Upper lobe of left lung (tissue), 6 donors: ENCODE measurements around the gene TNRC6B. TPM values are rescaled to one million over a fixed set of nuclear protein-coding genes. Genes with fewer than 3 reads are reported as not detected.

Experiments
- ATAC-seq, 2 donors: fragments of 200-7000 bp; cut with Tn5 transposase; one replicate each; pipeline ENCODE4 v1.9.1; 2022; ENCODE audit warnings: mild to moderate bottlenecking in 2 of 2, moderate library complexity in 2 of 2; ENCODE audit not compliant: low FRiP score in 2 of 2
- DNase-seq, 2 donors: peaks; one replicate each; pipeline ENCODE4 v3.0.0-alpha.2; 2019 to 2020
- H3K27ac ChIP-seq, 4 donors: fragments of 200-600 bp; sonication (generic); one replicate each; pipeline ENCODE4 v1.5.1; 2016 to 2019
- H3K27me3 ChIP-seq, 4 donors: fragments of 200-600 bp; sonication (generic); one replicate each; pipeline ENCODE4 v1.5.1; 2017 to 2019
- H3K36me3 ChIP-seq, 4 donors: fragments of 200-600 bp; sonication (generic); one replicate each; pipeline ENCODE4 v1.5.1; 2016 to 2019
- H3K4me1 ChIP-seq, 4 donors: fragments of 200-600 bp; sonication (generic); one replicate each; pipeline ENCODE4 v1.5.1; 2018 to 2019
- H3K4me3 ChIP-seq, 4 donors: fragments of 200-600 bp; sonication (generic); one replicate each; pipeline ENCODE4 v1.5.1; 2017 to 2019; ENCODE audit warnings: mild to moderate bottlenecking in 2 of 4, moderate library complexity in 1 of 4
- H3K9me3 ChIP-seq, 4 donors: fragments of 200-600 bp; sonication (generic); one replicate each; pipeline ENCODE4 v1.5.1; 2018 to 2019
- CTCF ChIP-seq, 6 experiments: fragments of 450-650 bp in 4 of 6; fragments of 200-600 bp in 2 of 6; sonication (generic) in 2 of 6; IDR thresholded peaks; one replicate each; pipeline ENCODE4 v1.5.1; 2016 to 2019; ENCODE audit warnings: antibody characterized with exemption in 6 of 6
- EP300 ChIP-seq, 4 donors: sonication (generic); formaldehyde crosslinking; IDR thresholded peaks; one replicate each; pipeline ENCODE4 v1.5.1; 2017; ENCODE audit warnings: antibody characterized with exemption in 4 of 4, control low read depth in 2 of 4
- POLR2A ChIP-seq, 4 donors: fragments of 450-650 bp; IDR thresholded peaks; one replicate each; pipeline ENCODE4 v1.5.1; 2016 to 2017; ENCODE audit warnings: antibody characterized with exemption in 4 of 4, mild to moderate bottlenecking in 2 of 4
- POLR2AphosphoS5 ChIP-seq, 2 donors: sonication (generic); formaldehyde crosslinking; IDR thresholded peaks; one replicate each; pipeline ENCODE4 v1.5.1; 2017; ENCODE audit warnings: antibody characterized with exemption in 2 of 2
- WGBS, 2 donors: methylation state at CpG; one replicate each; pipeline ENCODE4 v1.1.5; 2017 to 2018; 5-methylcytosine and 5-hydroxymethylcytosine counted together
- total RNA-seq, 6 donors: library from RNA; depleted of rRNA in 4 of 6; stranded (reverse); fragments of >200 nt in 4 of 6; gene quantifications; one replicate each; pipeline versions ENCODE4 v1.1.0 to v1.2.1, GENCODE V29; 2016 to 2021
- donor health status: DM: no; HTN: no; CAD: no; lungs with moderate emphysema.
- donor health status: DM: no; HTN: yes; CAD: no; lungs with severe emphysema.

TNRC6B gene
- total RNA-seq, 6 donors from 2014 or later = 18.1 to 106 (median 60.3) TPM

GRCh38 chr22:40276996-40277823 is 99.5 kb downstream of the TNRC6B start:
- peaks cover 4 to 55% (median 27%) of the 10 kb centered on the region in 4 donors for H3K36me3 ChIP-seq
- peak in 1 of 2 donors; percentile 70 for ATAC-seq
- H3K4me3 ChIP-seq = peak overlapping the region in 2 of 4 donors; percentile 27 to 39

GRCh38 chr22:40279017-40279416 is 101.3 kb downstream of the TNRC6B start:
- H3K4me3 ChIP-seq = no peak overlapping the region
- 81 to 85% methylated on average over 4 of the region's 4 CpGs for WGBS, 2 donors
- ATAC-seq (no peak), DNase-seq (no peak)
- TF ChIP-seq CTCF (IDR thresholded peaks at IDR 0.05) (no peak), POLR2AphosphoS5 (IDR thresholded peaks at IDR 0.05) (no peak)
- no peaks in the 10 kb centered on the region for H3K9me3 ChIP-seq
- H3K27me3 ChIP-seq = no peaks in the 10 kb centered on the region
- peaks cover 9 to 22% (median 11%) of the 10 kb centered on the region in 4 donors for H3K4me1 ChIP-seq
- peaks cover 0 to 55% (median 24%) of the 10 kb centered on the region in 4 donors for H3K36me3 ChIP-seq
- H3K27ac ChIP-seq = peak overlapping the region in 1 of 4 donors; percentile 24

More at GRCh38 chr22:40276996-40277823, 99.5 kb downstream of the TNRC6B start:
- H3K27ac ChIP-seq = peak overlapping the region; percentile 78 to 84 (median 82)
- DNase-seq = no peak
- TF ChIP-seq CTCF (IDR thresholded peaks at IDR 0.05) (no peak), POLR2A (IDR thresholded peaks at IDR 0.05) (no peak), POLR2AphosphoS5 (IDR thresholded peaks at IDR 0.05) (peak in 1 of 2 donors; percentile 19), EP300 (IDR thresholded peaks at IDR 0.05) (peak in 2 of 4 donors; percentile 24 to 34)
- 69 to 71% methylated on average over 10 of the region's 10 CpGs for WGBS, 2 donors
- no peaks in the 10 kb centered on the region for H3K27me3 ChIP-seq
- no peaks in the 10 kb centered on the region for H3K9me3 ChIP-seq
- peaks cover 11 to 22% (median 11%) of the 10 kb centered on the region in 4 donors for H3K4me1 ChIP-seq

GRCh38 chr22:40281717-40282116 is 104.0 kb downstream of the TNRC6B start:
- 89% methylated on average over 2 of the region's 2 CpGs for WGBS, 2 donors
- no peaks in the 10 kb centered on the region for H3K9me3 ChIP-seq
- ATAC-seq (no peak), DNase-seq (no peak)
- H3K27me3 ChIP-seq = no peaks in the 10 kb centered on the region
- TF ChIP-seq POLR2AphosphoS5 (IDR thresholded peaks at IDR 0.05) = no peak
- TF ChIP-seq CTCF (IDR thresholded peaks at IDR 0.05) = no peak
- TF ChIP-seq POLR2A (IDR thresholded peaks at IDR 0.05) = no peak
- no peak for TF ChIP-seq EP300 (IDR thresholded peaks at IDR 0.05)
- peaks cover 11 to 69% (median 39%) of the 10 kb centered on the region in 4 donors for H3K36me3 ChIP-seq
- H3K4me3 ChIP-seq = no peak overlapping the region
- no peak overlapping the region for H3K27ac ChIP-seq
- peaks cover 0 to 7% (median 0%) of the 10 kb centered on the region in 4 donors for H3K4me1 ChIP-seq

- H3K27me3 ChIP-seq = no peaks in the 10 kb centered on the region
- no peak overlapping the region for H3K27ac ChIP-seq
- no peak for ATAC-seq
- H3K9me3 ChIP-seq = no peaks in the 10 kb centered on the region
- H3K36me3 ChIP-seq = peaks cover 17 to 76% (median 41%) of the 10 kb centered on the region in 4 donors
- no peak for TF ChIP-seq POLR2A (IDR thresholded peaks at IDR 0.05)
- no peak for TF ChIP-seq POLR2AphosphoS5 (IDR thresholded peaks at IDR 0.05)
- TF ChIP-seq CTCF (IDR thresholded peaks at IDR 0.05) = no peak
- TF ChIP-seq EP300 (IDR thresholded peaks at IDR 0.05) = no peak
- H3K4me3 ChIP-seq = no peak overlapping the region
- H3K4me1 ChIP-seq = peaks cover 0 to 6% (median 5%) of the 10 kb centered on the region in 4 donors
- 83 to 84% methylated on average over 7 of the region's 7 CpGs for whole genome bisulfite sequencing, 2 donors
- no peak for DNase-seq
Observed at GRCh38 chr22:40285513-40285912, 107.8 kb downstream of the TNRC6B start.
